Pericardium fibroblast (primary cell): ENCODE data around the gene YEATS2. TPM values are rescaled to one million over a fixed set of nuclear protein-coding genes. Genes with fewer than 3 reads are reported as not detected.

Experiments
- total RNA-seq: library from RNA; depleted of rRNA; stranded (reverse); fragments of >200 nt; gene quantifications from 2 replicates; pipeline ENCODE4 v1.2.3, GENCODE V29; 2015

The YEATS2 gene
- 23.9 and 30.6 TPM in 2 replicates for total RNA-seq

DNA sequence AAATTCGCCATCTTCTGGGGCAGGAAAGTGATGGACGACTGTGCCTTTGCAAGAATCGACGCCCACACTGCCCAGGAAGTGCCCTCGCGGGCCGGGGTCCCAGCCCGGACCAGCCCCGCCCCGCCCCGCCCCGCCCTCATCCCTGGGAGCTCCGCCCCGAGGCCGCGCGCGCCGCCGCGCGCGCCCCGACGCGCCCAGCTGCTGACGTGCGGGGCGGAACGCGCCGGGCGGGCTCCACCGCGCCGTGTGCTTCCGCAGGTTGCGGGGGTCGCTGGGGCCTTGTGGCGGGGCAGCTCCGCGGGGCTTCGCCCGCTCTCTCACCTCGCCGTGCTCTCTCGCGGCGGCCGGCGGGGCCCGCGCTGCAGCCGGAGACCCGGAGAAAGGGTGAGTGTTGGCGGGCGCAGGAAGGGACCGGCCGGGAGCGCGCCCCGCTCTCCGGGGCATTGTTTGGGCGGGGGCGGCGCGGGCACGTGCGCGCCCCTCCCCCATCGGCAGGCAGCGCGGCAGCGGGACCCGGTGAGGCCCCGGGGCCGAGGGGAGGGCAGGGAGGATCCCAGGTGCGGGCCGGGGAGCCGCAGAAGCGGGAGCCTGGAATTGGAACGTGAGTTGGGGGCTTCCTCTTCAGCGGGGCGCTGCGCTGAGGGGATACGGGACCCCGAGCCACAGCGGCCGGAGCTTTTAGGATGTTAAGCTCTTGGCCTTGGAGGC, at the start of gene YEATS2:
YEATS2 (plus strand) TSS at position 188 of the 708 bp plus-strand sequence. CDS start 17,366 bp downstream, outside the sequence.

DNA sequence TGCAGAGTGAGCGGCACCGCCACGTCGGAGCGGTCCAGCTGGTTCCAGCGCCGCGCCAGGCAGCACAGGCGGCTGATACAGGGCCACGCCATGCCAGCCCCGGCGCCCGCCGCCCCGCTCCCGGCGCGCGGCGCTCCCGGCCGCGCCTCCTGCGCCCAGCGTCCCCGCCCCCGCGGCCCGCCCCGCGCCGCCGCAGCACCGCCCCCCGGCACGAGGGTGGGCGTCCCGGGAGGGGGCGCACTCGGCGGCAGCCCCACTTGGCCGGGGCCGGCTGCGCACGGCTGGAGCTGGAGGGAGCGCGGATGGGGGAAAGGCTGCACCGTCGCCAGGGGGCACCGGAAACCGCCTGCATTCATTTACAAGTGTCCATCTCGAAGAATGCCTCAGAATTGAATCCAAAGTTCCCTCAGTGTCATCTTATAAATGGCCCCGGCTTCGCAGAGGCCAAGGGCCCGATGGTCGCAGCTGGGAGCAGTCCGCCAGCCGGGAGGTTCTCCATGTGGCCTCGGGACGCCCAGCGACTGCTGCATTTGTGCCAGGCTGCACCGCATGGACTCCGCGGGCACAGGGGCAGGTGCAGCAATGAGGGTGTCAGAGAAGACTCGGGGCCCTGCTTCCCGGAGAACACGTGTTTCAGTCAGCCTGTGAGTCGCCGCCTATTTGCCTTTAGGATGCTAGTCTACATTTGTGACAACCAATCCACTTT, 128.0 kb downstream of the YEATS2 start, which contains the start of gene MAP6D1:
MAP6D1 (minus strand) TSS at position 122 of the 706 bp plus-strand sequence; CDS start at position 92, 30 bp downstream.

Other genes starting within 250 kb of the YEATS2 start
- not detected in 2 replicates for gene KLHL6, start 142.1 kb upstream of the YEATS2 start, total RNA-seq
- gene KLHL24, start 62.2 kb upstream of the YEATS2 start, total RNA-seq: 30.2 and 31.7 TPM in 2 replicates
- gene MAP6D1, start 127.8 kb downstream of the YEATS2 start, total RNA-seq: 2.0 and 6.9 TPM in 2 replicates
- gene PARL, start 187.1 kb downstream of the YEATS2 start, total RNA-seq: 35.4 and 43.9 TPM in 2 replicates